RWPE2 (cell line): ENCODE data around the gene GSS.
"Not testable (repeated sequence)": the region's sequence is repeated elsewhere in the genome, so short reads cannot be mapped to it uniquely, and the experiment has no call there.

Experiments used
- ATAC-seq: fragments of 200-7000 bp; cut with Tn5 transposase; 3 replicates; pipeline ENCODE4 v1.9.1; 2021; ENCODE audit warnings: low read depth
- DNase-seq: peaks from one replicate; pipeline ENCODE4 v3.0.0-alpha.2; 2020; ENCODE audit warnings: low spot score
- H3K27ac ChIP-seq: fragments of 450-650 bp; 2 replicates; pipeline ENCODE4 v1.5.1; 2017; ENCODE audit warnings: mild to moderate bottlenecking; ENCODE audit not compliant: poor library complexity, severe bottlenecking
- H3K27me3 ChIP-seq: fragments of 250-450 bp; sonication (Bioruptor Pico); 2 replicates; pipeline ENCODE4 v1.5.1; 2021; ENCODE audit warnings: mild to moderate bottlenecking, moderate library complexity; ENCODE audit not compliant: insufficient read depth, poor library complexity, severe bottlenecking
- H3K36me3 ChIP-seq: fragments of 250-450 bp; sonication (Bioruptor Pico); 2 replicates; pipeline ENCODE4 v1.5.1; 2020; ENCODE audit warnings: low read depth, mild to moderate bottlenecking, moderate library complexity
- H3K4me1 ChIP-seq: fragments of 250-450 bp; sonication (Bioruptor Pico); 2 replicates; pipeline ENCODE4 v1.5.1; 2021; ENCODE audit warnings: mild to moderate bottlenecking, moderate library complexity; ENCODE audit not compliant: insufficient read depth, poor library complexity, severe bottlenecking
- H3K4me3 ChIP-seq: fragments of 250-450 bp; sonication (Bioruptor Pico); 2 replicates; pipeline ENCODE4 v1.5.1; 2021; ENCODE audit warnings: mild to moderate bottlenecking, moderate library complexity; ENCODE audit not compliant: severe bottlenecking
- H3K9me3 ChIP-seq: fragments of 250-450 bp; sonication (Bioruptor Pico); 2 replicates; pipeline ENCODE4 v1.5.1; 2021; ENCODE audit warnings: mild to moderate bottlenecking, moderate library complexity; ENCODE audit not compliant: severe bottlenecking
- TF ChIP-seq, protein P1 (sequence below): fragments of 450-650 bp; IDR thresholded peaks from one replicate; pipeline ENCODE4 v1.5.1; 2017; ENCODE audit warnings: mild to moderate bottlenecking, moderate library complexity; ENCODE audit not compliant: poor library complexity, severe bottlenecking

The GSS gene

DNA sequence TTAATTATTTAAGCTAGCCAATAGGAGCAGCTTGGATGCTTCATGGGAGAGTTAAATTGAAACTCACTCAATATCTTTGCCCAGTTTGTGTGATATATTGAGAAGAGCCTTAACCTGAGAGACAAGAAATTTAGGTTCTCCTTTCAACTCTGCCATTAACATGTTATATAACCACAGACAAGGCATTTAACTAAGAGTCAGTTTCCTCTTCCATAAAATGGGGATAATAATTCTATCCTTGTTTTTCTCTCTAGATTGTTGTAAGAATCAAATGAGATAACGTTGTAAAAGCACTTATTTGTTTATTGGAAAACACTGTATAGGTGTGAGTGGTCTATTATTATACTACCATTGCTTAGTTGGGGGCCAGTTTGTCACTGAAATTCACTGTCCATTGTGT is 71.3 kb downstream of the GSS start:
- TF ChIP-seq, protein P1, sequence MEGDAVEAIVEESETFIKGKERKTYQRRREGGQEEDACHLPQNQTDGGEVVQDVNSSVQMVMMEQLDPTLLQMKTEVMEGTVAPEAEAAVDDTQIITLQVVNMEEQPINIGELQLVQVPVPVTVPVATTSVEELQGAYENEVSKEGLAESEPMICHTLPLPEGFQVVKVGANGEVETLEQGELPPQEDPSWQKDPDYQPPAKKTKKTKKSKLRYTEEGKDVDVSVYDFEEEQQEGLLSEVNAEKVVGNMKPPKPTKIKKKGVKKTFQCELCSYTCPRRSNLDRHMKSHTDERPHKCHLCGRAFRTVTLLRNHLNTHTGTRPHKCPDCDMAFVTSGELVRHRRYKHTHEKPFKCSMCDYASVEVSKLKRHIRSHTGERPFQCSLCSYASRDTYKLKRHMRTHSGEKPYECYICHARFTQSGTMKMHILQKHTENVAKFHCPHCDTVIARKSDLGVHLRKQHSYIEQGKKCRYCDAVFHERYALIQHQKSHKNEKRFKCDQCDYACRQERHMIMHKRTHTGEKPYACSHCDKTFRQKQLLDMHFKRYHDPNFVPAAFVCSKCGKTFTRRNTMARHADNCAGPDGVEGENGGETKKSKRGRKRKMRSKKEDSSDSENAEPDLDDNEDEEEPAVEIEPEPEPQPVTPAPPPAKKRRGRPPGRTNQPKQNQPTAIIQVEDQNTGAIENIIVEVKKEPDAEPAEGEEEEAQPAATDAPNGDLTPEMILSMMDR = no peak
- Histone ChIP-seq H3K4me1 (peaks cover 9% of the 10 kb centered on the region), H3K27me3 (no peaks in the 10 kb centered on the region), H3K36me3 (peaks cover 92% of the 10 kb centered on the region), H3K9me3 (no peaks in the 10 kb centered on the region), H3K4me3 (no peak overlapping the region), H3K27ac (no peak overlapping the region)
- DNase-seq = no peak
- no peak for ATAC-seq

DNA sequence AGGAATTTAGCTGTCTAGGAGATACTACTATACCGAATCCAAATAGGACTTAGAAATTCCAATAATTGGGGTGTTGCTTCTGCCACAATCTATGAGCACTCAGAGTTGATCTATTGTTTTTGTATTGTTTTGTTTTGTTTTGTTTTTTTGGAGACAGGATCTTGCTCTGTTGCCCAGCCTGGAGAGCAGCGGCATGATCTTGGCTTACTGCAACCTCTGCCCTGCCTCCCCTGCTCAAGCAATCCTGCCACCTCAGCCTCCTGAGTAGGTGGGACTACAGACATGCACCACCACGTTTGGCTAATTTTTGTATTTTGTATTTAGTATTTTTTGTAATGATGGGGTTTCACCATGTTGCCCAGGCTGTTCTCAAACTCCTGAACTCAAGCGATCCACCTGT is 71.8 kb downstream of the GSS start:
- H3K9me3 ChIP-seq = no peaks in the 10 kb centered on the region
- no peak for DNase-seq
- ATAC-seq = no peak
- no peaks in the 10 kb centered on the region for H3K27me3 ChIP-seq
- TF ChIP-seq, protein P1 = no peak
- no peak overlapping the region for H3K27ac ChIP-seq
- H3K4me3 ChIP-seq = no peak overlapping the region
- H3K4me1 ChIP-seq = peaks cover 9% of the 10 kb centered on the region
- peaks cover 92% of the 10 kb centered on the region for H3K36me3 ChIP-seq

DNA sequence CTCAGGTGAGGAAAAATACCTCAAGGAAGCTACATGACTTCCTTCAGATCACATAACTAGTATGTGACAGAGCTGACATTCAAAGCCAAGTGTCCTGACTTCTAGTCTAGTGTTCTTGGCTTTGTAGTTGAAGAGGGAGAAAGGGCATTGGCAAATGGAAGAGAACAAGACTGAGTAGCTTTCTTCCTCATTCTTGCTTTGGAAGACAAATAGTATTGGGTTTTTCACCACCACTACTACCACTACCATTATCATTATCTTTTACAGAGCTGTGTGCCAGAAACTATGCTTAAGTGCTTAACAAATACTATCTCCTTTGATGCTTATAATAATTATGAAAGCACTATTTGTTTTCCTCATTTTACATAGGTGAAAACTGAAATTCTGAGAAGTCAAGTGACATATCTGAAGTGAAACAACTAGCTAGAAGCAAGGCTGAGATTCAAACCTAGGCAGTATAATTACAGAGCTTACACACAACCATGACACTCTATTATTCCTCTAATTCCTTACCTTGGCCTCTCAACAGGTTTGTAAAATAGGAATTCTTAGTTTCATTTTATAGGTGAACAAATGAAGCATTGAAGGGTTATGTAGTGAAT is 72.4 kb downstream of the GSS start:
- ATAC-seq (no peak; the same call in 2 of the 3 replicates), DNase-seq (no peak)
- Histone ChIP-seq H3K4me1 (peaks cover 12% of the 10 kb centered on the region), H3K9me3 (no peaks in the 10 kb centered on the region), H3K4me3 (no peak overlapping the region), H3K27ac (no peak overlapping the region), H3K36me3 (peaks cover 92% of the 10 kb centered on the region), H3K27me3 (no peaks in the 10 kb centered on the region)
- TF ChIP-seq, protein P1 = no peak

DNA sequence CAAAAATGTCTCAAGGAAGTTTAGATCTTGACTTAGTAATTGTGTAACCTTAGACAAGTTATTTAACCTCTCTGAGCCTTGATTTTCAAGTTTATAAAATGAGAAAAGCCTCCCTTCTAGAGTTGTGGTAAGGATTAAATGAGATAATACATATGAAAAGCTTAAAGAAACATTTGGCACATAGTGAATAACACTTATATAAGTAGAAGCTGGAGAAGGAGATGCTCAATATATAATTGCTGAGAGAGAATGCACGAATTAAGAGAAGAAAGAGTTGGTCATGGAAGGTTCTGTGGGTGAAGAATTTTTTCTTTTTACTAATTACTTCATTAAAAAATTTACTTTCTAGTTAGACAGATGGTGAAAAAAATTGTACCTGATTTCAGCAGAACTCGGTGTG is 73.9 kb downstream of the GSS start:
- no peak for ATAC-seq
- no peak overlapping the region for H3K27ac ChIP-seq
- H3K4me1 ChIP-seq = peaks cover 16% of the 10 kb centered on the region
- no peak overlapping the region for H3K4me3 ChIP-seq
- TF ChIP-seq, protein P1 = no peak
- H3K9me3 ChIP-seq = no peaks in the 10 kb centered on the region
- no peak for DNase-seq
- peaks cover 82% of the 10 kb centered on the region for H3K36me3 ChIP-seq
- H3K27me3 ChIP-seq = no peaks in the 10 kb centered on the region

DNA sequence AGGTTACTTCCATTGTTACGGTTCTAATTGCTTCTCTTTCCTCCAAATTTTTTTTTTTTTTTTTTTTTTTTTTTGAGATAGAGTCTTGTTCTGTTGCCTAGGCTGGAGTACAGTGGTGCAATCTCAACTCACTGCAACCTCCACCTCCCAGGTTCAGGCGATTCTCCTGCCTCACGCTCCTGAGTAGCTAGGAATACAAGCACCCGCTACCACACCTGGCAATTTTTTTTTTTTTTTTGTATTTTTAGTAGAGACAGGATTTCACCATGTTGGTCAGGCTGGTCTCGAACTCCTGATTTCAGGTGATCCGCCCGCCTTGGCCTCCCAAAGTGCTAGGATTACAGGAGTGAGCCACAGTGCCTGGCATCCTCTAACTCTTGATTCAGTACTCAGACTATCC is 74.6 kb downstream of the GSS start:
- not testable (repeated sequence) for H3K27ac ChIP-seq, ATAC-seq, H3K27me3 ChIP-seq, H3K4me3 ChIP-seq, H3K9me3 ChIP-seq, DNase-seq
- Histone ChIP-seq H3K36me3 (peaks cover 75% of the 10 kb centered on the region), H3K4me1 (peaks cover 16% of the 10 kb centered on the region)
